Neural progenitor cell (in vitro differentiated cells): ENCODE results near the gene GLIS1. TPM values are rescaled to one million over a fixed set of nuclear protein-coding genes. Genes with fewer than 3 reads are reported as not detected.
A peak's percentile ranks its signal among the peaks of the same experiment; 100 is the strongest.

Source experiments
- DNase-seq: peaks from one replicate; pipeline ENCODE4 v3.0.0-alpha.2; 2016; ENCODE audit warnings: low spot score
- H2AFZ ChIP-seq: fragments of 200-600 bp; sonication (generic); replicated peaks from 2 replicates; pipeline ENCODE4 v1.6.1; 2016; ENCODE audit warnings: antibody characterized with exemption
- H3F3A ChIP-seq: fragments of 200-600 bp; sonication (generic); 2 replicates; pipeline ENCODE4 v1.6.1; 2016; ENCODE audit warnings: antibody characterized with exemption, low read depth
- H3K27ac ChIP-seq: fragments of 200-600 bp; sonication (generic); 2 replicates; pipeline ENCODE4 v1.5.1; 2016; ENCODE audit warnings: mild to moderate bottlenecking
- H3K27me3 ChIP-seq: fragments of 200-600 bp; sonication (generic); 2 replicates; pipeline ENCODE4 v1.6.1; 2016; ENCODE audit warnings: mild to moderate bottlenecking, moderate library complexity
- H3K36me3 ChIP-seq: fragments of 200-600 bp; sonication (generic); 2 replicates; pipeline ENCODE4 v1.5.1; 2016
- H3K4me1 ChIP-seq: fragments of 200-600 bp; sonication (generic); 2 replicates; pipeline ENCODE4 v1.6.1; 2016; ENCODE audit warnings: mixed run types
- H3K4me2 ChIP-seq: fragments of 200-600 bp; sonication (generic); 2 replicates; pipeline ENCODE4 v1.6.1; 2016
- H3K4me3 ChIP-seq: fragments of 200-600 bp; sonication (generic); 2 replicates; pipeline ENCODE4 v1.5.1; 2016
- H3K79me2 ChIP-seq: fragments of 200-600 bp; sonication (generic); 2 replicates; pipeline ENCODE4 v1.6.1; 2016; ENCODE audit warnings: low read depth
- H3K9ac ChIP-seq: fragments of 200-600 bp; sonication (generic); 2 replicates; pipeline ENCODE4 v1.6.1; 2016
- H3K9me3 ChIP-seq: fragments of 200-600 bp; sonication (generic); 2 replicates; pipeline ENCODE4 v1.5.1; 2016; ENCODE audit warnings: low read depth
- H4K20me1 ChIP-seq: fragments of 200-600 bp; sonication (generic); 2 replicates; pipeline ENCODE4 v1.6.1; 2016; ENCODE audit warnings: low read depth
- H3K27ac Mint-ChIP-seq: 3 replicates; pipeline ENCODE4 v1.8.0; 2021; ENCODE audit warnings: mixed read lengths
- H3K27me3 Mint-ChIP-seq: 2 replicates; pipeline ENCODE4 v1.8.0; 2022; ENCODE audit warnings: low read depth, mild to moderate bottlenecking, inconsistent platforms, moderate library complexity, mixed read lengths; ENCODE audit not compliant: insufficient read depth
- H3K36me3 Mint-ChIP-seq: 3 replicates; pipeline ENCODE4 v1.8.0; 2021; ENCODE audit warnings: mixed read lengths
- H3K4me1 Mint-ChIP-seq: 3 replicates; pipeline ENCODE4 v1.8.0; 2021; ENCODE audit warnings: mixed read lengths
- H3K4me3 Mint-ChIP-seq: 3 replicates; pipeline ENCODE4 v1.8.0; 2021; ENCODE audit warnings: mild to moderate bottlenecking, moderate library complexity, mixed read lengths
- H3K9me3 Mint-ChIP-seq: 3 replicates; pipeline ENCODE4 v1.8.0; 2020; ENCODE audit warnings: mixed read lengths
- EZH2 ChIP-seq: fragments of 200-600 bp; sonication (generic); IDR thresholded peaks from 2 replicates; pipeline ENCODE4 v1.6.1; 2017; ENCODE audit warnings: antibody characterized with exemption, mild to moderate bottlenecking, moderate library complexity
- EZH2phosphoT487 ChIP-seq: fragments of 200-600 bp; sonication (generic); IDR thresholded peaks from 2 replicates; pipeline ENCODE4 v1.6.1; 2017; ENCODE audit warnings: antibody characterized with exemption
- total RNA-seq: library from RNA; depleted of rRNA; stranded (reverse); fragments of >200 nt; gene quantifications from 2 replicates; pipeline ENCODE4 v1.2.3, GENCODE V29; 2015; ENCODE audit warnings: low replicate concordance
- TF ChIP-seq, protein P1 (sequence below): fragments of 200-600 bp; sonication (generic); IDR thresholded peaks from 2 replicates; pipeline ENCODE4 v1.5.1; 2017; ENCODE audit warnings: antibody characterized with exemption, mild to moderate bottlenecking

GLIS1 gene
- total RNA-seq, 1 donor from 2014 or later: not detected

DNA sequence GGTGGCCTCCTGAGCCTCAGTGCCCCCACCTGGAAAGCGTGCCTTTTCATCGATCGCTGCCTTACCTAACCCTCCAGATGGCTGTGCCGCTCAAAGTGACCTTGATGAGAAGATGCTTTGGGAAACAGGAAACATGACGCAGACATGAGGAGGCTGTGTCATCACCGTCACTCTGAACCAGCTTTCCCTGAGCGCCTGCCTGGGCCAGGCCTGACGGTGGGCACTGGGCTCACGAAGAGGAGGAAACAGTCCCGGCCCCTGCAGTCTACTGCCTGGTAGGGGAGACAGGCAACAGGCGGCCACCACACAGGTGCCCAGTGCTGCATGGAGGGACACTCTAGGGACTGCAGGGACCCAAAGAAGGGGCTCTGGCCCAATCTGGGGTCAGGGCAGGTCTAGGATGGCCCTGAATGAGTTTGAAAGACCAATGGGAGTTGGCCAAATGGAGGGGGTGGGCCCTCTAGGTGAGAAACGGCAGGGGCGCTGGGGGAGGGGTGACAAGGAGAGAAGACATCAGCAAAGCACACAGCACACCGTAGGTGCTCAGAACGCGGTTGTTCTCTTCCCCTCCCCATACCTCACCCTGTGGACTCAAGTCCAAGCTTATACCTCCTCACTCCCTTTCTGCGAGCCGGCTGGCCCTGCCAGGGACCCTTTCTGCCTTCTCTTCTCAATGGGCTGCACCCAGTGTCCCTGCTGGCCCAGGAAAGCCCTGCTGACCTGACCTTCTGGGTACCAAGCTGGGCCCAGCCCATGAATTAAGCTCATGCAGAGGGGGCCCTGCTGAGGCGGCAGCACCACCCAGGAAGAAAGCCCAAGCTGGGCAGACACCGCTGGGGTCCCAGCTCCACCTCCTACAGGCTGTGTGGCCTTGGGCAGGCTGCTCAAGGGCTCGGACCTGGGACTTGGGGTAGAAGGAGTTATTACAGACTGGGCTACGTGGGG is 44.9 kb downstream of the GLIS1 start:
- Histone ChIP-seq H3K4me2 (no peak overlapping the region), H3F3A (no peaks in the 10 kb centered on the region), H2AFZ (no peak overlapping the region), H3K27ac (no peak overlapping the region), H3K4me1 (peaks cover 3% of the 10 kb centered on the region), H3K79me2 (no peaks in the 10 kb centered on the region), H3K9ac (no peak overlapping the region), H3K9me3 (no peaks in the 10 kb centered on the region), H4K20me1 (no peaks in the 10 kb centered on the region), H3K36me3 (no peaks in the 10 kb centered on the region), H3K27me3 (no peaks in the 10 kb centered on the region), H3K4me3 (no peak overlapping the region)
- Mint-ChIP-seq H3K4me1 (peaks cover 18% of the 10 kb centered on the region), H3K36me3 (no peaks in the 10 kb centered on the region), H3K9me3 (peaks cover 4% of the 10 kb centered on the region), H3K27me3 (peaks cover 4% of the 10 kb centered on the region), H3K4me3 (no peak overlapping the region), H3K27ac (peak overlapping the region; percentile 81)
- TF ChIP-seq EZH2 (no peak), EZH2phosphoT487 (no peak)
- TF ChIP-seq, protein P1, sequence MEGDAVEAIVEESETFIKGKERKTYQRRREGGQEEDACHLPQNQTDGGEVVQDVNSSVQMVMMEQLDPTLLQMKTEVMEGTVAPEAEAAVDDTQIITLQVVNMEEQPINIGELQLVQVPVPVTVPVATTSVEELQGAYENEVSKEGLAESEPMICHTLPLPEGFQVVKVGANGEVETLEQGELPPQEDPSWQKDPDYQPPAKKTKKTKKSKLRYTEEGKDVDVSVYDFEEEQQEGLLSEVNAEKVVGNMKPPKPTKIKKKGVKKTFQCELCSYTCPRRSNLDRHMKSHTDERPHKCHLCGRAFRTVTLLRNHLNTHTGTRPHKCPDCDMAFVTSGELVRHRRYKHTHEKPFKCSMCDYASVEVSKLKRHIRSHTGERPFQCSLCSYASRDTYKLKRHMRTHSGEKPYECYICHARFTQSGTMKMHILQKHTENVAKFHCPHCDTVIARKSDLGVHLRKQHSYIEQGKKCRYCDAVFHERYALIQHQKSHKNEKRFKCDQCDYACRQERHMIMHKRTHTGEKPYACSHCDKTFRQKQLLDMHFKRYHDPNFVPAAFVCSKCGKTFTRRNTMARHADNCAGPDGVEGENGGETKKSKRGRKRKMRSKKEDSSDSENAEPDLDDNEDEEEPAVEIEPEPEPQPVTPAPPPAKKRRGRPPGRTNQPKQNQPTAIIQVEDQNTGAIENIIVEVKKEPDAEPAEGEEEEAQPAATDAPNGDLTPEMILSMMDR: no peak
- DNase-seq: no peak

DNA sequence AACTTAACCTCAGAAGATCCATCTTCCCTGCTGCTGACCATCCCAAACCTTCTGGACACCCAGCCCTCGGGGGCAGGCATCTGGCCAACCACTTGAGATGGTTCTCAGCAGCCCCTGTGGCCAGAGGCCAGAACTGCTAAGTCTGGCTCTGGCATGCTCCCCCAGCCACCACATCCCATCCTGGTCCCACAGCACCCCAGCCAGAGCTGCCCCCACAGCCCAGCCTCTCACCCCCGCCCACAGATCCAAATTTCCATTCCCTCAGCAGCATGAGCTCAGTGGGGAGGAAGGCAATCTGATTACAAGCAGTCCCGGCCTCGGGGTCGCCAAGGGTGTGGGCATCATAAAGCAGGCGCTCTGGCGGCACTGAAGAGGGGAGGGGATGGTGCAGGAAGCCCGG is 45.6 kb downstream of the GLIS1 start:
- no peaks in the 10 kb centered on the region for H3K9me3 ChIP-seq
- Mint-ChIP-seq H3K9me3 (peaks cover 2% of the 10 kb centered on the region), H3K4me1 (peaks cover 19% of the 10 kb centered on the region), H3K27me3 (peaks cover 4% of the 10 kb centered on the region), H3K36me3 (no peaks in the 10 kb centered on the region), H3K4me3 (no peak overlapping the region), H3K27ac (peak overlapping the region; percentile 63)
- peaks cover 3% of the 10 kb centered on the region for H3K4me1 ChIP-seq
- no peaks in the 10 kb centered on the region for H3K79me2 ChIP-seq
- H4K20me1 ChIP-seq: no peaks in the 10 kb centered on the region
- no peak overlapping the region for H3K4me2 ChIP-seq
- no peak overlapping the region for H3K9ac ChIP-seq
- no peak overlapping the region for H3K4me3 ChIP-seq
- TF ChIP-seq EZH2phosphoT487 (no peak), EZH2 (no peak)
- TF ChIP-seq, protein P1: no peak
- DNase-seq: no peak
- H3F3A ChIP-seq: no peaks in the 10 kb centered on the region
- H3K27me3 ChIP-seq: no peaks in the 10 kb centered on the region
- H2AFZ ChIP-seq: no peak overlapping the region
- no peak overlapping the region for H3K27ac ChIP-seq
- H3K36me3 ChIP-seq: no peaks in the 10 kb centered on the region

- Histone ChIP-seq H3K4me1 (peaks cover 3% of the 10 kb centered on the region), H3K9me3 (no peaks in the 10 kb centered on the region), H3K27me3 (no peaks in the 10 kb centered on the region), H4K20me1 (no peaks in the 10 kb centered on the region), H3K4me2 (no peak overlapping the region), H3F3A (no peaks in the 10 kb centered on the region), H3K4me3 (no peak overlapping the region), H3K9ac (no peak overlapping the region), H3K36me3 (no peaks in the 10 kb centered on the region), H2AFZ (no peak overlapping the region), H3K27ac (no peak overlapping the region), H3K79me2 (no peaks in the 10 kb centered on the region)
- TF ChIP-seq, protein P1: no peak
- Mint-ChIP-seq H3K36me3 (no peaks in the 10 kb centered on the region), H3K9me3 (peaks cover 2% of the 10 kb centered on the region), H3K27ac (no peak overlapping the region), H3K4me1 (peaks cover 26% of the 10 kb centered on the region), H3K27me3 (peaks cover 3% of the 10 kb centered on the region), H3K4me3 (no peak overlapping the region)
- no peak for DNase-seq
These were observed 47.6 kb downstream of the GLIS1 start for GRCh38 chr1:53691326-53691725.
